GM12875 (cell line): ENCODE data around the gene NFIC.

Source experiments
- H3K4me3 ChIP-seq: one replicate; pipeline ENCODE4 v1.5.1; 2011; ENCODE audit warnings: low read depth, low read length, control low read depth
- TF ChIP-seq, protein P1 (sequence below): IDR thresholded peaks from 2 replicates; pipeline ENCODE4 v1.5.1; 2011; ENCODE audit warnings: low read depth, mild to moderate bottlenecking, control low read depth, inconsistent platforms, low read length, moderate library complexity, borderline replicate concordance; ENCODE audit not compliant: insufficient read depth

Gene NFIC

DNA sequence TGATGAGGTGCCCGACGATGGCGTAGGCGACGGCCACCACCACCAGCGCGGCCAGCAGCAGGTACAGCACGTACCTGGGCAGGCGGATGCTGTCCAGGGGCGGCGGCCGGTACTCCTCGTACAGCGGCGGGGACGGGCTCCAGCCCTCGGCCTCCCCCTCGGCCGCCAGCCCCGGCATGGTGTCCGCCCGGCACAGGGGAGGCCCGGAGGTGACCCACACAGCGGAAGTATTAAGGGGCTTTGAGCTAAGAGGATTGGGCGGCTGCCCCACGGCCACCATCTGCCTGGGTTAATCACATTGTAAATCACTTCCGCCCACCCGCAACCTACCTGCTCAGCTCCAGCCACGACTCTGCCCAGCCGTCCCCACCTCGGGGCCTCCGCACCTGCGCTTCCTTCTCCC lies 116.8 kb downstream of the NFIC start, which contains the start of gene SMIM44:
Gene SMIM44, minus strand, starts transcription at position 216 of the 403 bp plus-strand sequence. Its CDS starts 38 bp downstream, at position 178.
- H3K4me3 ChIP-seq: no peak within 1 kb of the TSS

DNA sequence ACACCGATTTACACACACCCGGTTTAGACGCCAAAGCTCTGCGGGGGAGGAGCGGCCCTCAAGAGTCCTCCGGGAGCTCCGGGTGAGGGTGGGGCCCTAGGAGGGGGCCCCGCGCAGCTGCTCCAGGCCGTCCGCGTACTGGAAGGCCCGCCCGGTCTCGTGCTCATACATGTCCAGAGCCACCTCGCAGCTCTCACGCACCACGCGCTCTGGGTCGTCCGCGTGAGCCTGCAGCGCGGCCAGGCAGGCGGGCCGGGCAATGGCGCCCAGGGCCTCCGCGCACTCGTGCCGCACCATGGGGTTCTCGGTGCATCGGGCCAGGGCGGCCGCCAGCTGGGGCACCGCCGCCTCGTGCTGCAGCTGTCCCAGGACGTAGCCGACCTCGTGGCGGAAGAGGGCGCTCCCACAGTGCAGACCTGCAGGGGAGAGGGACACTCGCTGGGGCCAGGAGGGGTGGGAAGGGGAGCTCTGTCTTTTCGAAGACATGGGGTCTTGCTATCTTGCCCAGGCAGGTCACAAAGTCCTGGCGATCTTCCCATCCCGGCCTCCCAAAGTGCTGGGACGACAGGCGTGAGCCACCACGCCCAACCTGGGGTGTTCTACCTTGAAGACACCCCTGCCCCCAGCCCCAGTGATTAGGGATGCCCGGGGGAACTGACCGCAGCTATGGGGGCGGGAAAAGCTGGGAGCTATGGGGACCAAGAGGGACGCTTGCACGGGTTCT lies 125.2 kb downstream of the NFIC start:
- TF ChIP-seq, protein P1, sequence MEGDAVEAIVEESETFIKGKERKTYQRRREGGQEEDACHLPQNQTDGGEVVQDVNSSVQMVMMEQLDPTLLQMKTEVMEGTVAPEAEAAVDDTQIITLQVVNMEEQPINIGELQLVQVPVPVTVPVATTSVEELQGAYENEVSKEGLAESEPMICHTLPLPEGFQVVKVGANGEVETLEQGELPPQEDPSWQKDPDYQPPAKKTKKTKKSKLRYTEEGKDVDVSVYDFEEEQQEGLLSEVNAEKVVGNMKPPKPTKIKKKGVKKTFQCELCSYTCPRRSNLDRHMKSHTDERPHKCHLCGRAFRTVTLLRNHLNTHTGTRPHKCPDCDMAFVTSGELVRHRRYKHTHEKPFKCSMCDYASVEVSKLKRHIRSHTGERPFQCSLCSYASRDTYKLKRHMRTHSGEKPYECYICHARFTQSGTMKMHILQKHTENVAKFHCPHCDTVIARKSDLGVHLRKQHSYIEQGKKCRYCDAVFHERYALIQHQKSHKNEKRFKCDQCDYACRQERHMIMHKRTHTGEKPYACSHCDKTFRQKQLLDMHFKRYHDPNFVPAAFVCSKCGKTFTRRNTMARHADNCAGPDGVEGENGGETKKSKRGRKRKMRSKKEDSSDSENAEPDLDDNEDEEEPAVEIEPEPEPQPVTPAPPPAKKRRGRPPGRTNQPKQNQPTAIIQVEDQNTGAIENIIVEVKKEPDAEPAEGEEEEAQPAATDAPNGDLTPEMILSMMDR: no peak
- no peak overlapping the region for H3K4me3 ChIP-seq

More for the DNA sequence above, 116.8 kb downstream of the NFIC start, which contains the start of gene SMIM44:
- TF ChIP-seq, protein P1: no peak

DNA sequence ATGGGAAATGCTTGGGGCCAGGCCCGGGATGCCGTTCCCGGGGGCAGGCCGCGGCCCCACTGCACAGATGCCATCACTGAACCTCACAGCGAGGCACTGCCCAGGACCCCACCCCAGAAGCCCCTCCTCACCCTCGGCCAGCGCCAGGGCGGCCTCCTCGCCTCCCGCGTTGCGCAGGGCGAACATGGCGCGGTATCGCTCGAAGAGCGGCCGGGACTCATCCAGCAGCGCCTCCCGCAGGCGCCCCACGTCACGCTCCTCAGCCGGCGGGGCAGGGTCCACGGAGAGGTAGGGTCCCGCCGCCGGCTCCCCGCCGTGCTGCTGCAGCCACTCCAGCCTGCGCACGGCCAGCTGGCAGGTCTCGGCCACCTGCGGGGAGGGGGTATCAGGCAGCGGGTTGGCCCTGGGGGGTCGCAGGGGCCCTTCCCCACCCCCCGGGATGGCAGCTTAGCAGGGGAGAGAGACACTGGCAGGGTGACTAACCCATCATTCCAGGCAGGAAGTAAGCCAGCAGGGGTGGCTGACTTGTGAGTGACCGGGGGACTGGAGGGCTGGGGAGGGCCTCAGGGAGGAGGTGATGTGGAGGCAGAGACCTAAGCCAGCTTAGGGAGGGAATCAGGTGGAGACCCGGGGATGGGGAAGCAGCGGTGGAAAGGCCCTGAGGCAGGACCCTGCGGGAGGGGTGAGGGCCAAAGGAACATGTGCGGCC lies 125.9 kb downstream of the NFIC start:
- H3K4me3 ChIP-seq: no peak overlapping the region
- TF ChIP-seq, protein P1: no peak

DNA sequence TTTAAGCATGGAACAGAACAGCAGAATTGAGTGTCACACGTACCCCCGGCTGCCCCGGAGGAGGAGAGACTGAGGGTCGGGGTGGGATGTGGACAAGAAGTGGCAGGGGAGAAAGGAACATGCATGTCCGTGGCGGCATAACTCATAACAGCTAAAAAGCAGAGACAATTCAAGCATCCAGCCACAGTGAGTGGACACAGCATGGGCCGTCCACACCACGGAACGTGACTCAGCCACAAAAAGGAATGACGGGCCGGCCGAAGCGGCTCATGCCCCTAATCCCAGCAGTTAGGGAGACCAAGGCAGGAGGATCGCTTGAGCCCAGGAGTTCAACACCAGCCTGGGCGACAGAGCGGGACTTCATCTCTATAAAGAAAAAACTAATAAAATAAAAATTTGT lies 126.5 kb downstream of the NFIC start:
- TF ChIP-seq, protein P1: no peak
- no peak overlapping the region for H3K4me3 ChIP-seq

DNA sequence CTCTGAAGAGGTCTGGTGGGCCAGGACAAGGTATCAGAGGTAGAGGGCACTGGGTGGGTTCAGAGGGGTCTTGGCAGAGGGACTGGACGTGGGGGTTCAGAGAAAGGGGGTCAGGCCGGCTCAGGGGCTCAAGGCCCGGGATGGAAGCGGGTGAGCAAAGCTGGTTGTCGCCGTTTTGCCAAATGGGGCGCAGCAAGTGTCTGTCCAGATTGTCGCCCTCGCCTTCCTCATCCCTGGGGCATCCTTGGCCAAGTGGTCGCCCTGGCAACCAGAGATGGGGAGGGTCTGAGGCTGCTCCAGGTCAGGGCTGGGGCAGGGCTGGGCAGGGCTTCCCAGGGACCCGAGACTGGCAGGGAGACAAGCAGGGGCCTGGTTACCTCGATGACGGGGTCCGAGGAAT lies 127.3 kb downstream of the NFIC start:
- TF ChIP-seq, protein P1: no peak
- H3K4me3 ChIP-seq: no peak overlapping the region

DNA sequence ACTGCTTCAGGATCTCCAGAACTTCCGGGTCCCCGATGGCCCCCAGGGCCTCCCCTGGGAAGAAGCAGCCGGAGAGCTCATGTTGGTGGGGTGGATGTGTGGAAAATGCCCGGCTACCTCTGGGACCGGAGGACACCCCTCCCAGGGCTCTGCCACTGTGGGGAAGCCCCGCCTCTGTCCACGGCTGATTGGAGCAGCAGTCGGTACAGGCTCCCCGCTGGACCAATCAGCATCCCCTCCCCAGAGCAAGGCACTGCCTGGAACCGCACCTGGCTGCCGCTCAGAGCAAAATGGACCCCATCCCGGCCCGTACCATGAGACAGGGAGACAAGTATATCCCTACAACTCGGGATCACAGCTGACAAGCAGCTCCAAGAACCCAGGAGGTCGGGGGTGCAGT lies 127.7 kb downstream of the NFIC start:
- no peak overlapping the region for H3K4me3 ChIP-seq
- TF ChIP-seq, protein P1: no peak
